Measurements from ENCODE around the gene TMEM163. TPM values are rescaled to one million over a fixed set of nuclear protein-coding genes. Genes with fewer than 3 reads are reported as not detected.
A peak's percentile ranks its signal among the peaks of the same experiment; 100 is the strongest.

The TMEM163 gene
- total RNA-seq, 2 donors from 2014 or later = 0.24 TPM; not detected in 1

- Histone ChIP-seq H3K9ac (ENCODE audit: extremely low read depth, low read length, poor library complexity, severe bottlenecking) (no peak overlapping the region), H3K4me3 (ENCODE audit: low read length) (no peak overlapping the region), H3K36me3 (ENCODE audit: control insufficient read depth, insufficient read depth, low read length) (no peaks in the 10 kb centered on the region), H3K4me1 (ENCODE audit: control insufficient read depth, insufficient read depth, low read length) (no peaks in the 10 kb centered on the region), H3K27ac (ENCODE audit: low read depth, low read length) (no peak overlapping the region), H3K27me3 (ENCODE audit: control insufficient read depth, insufficient read depth, low read length, poor library complexity, severe bottlenecking) (peaks cover 85% of the 10 kb centered on the region), H3K9me3 (ENCODE audit: control insufficient read depth, low read length) (no peaks in the 10 kb centered on the region)
- Mint-ChIP-seq H3K27ac (no peak overlapping the region), H3K4me1 (no peaks in the 10 kb centered on the region), H3K36me3 (ENCODE audit: low read depth) (no peaks in the 10 kb centered on the region), H3K9me3 (no peaks in the 10 kb centered on the region), H3K4me3 (no peak overlapping the region), H3K27me3 (ENCODE audit: insufficient read depth) (peaks cover 76% of the 10 kb centered on the region)
- DNase-seq = no peak
- no peak for TF ChIP-seq CTCF (conservative IDR thresholded peaks at IDR 0.05)
- 75 to 84% methylated on average over 4 of the region's 4 CpGs for WGBS, 2 experiments (ENCODE audit: insufficient coverage in 1 of 2, insufficient read length in 1 of 2)
Measured at GRCh38 chr2:134670955-134671354, 47.8 kb downstream of the TMEM163 start.

GRCh38 chr2:134669731-134670669 lies 48.8 kb downstream of the TMEM163 start:
- H3K9me3 Mint-ChIP-seq = no peaks in the 10 kb centered on the region
- H3K36me3 ChIP-seq (ENCODE audit: control insufficient read depth, insufficient read depth, low read length) = no peaks in the 10 kb centered on the region
- H3K27me3 Mint-ChIP-seq (ENCODE audit: insufficient read depth) = peaks cover 86% of the 10 kb centered on the region
- no peak overlapping the region for H3K27ac Mint-ChIP-seq
- H3K9ac ChIP-seq (ENCODE audit: extremely low read depth, low read length, poor library complexity, severe bottlenecking) = no peak overlapping the region
- H3K36me3 Mint-ChIP-seq (ENCODE audit: low read depth) = no peaks in the 10 kb centered on the region
- H3K4me3 Mint-ChIP-seq = no peak overlapping the region
- no peaks in the 10 kb centered on the region for H3K9me3 ChIP-seq (ENCODE audit: control insufficient read depth, low read length)
- peak; percentile 14 for DNase-seq
- H3K4me1 Mint-ChIP-seq = no peaks in the 10 kb centered on the region
- H3K4me3 ChIP-seq (ENCODE audit: low read length) = no peak overlapping the region
- H3K27me3 ChIP-seq (ENCODE audit: control insufficient read depth, insufficient read depth, low read length, poor library complexity, severe bottlenecking) = peaks cover 89% of the 10 kb centered on the region
- 87 to 93% methylated on average over 6 to 12 of the region's 12 CpGs for WGBS, 2 experiments (ENCODE audit: insufficient coverage in 1 of 2, insufficient read length in 1 of 2)
- no peaks in the 10 kb centered on the region for H3K4me1 ChIP-seq (ENCODE audit: control insufficient read depth, insufficient read depth, low read length)
- no peak overlapping the region for H3K27ac ChIP-seq (ENCODE audit: low read depth, low read length)
- no peak for TF ChIP-seq CTCF (conservative IDR thresholded peaks at IDR 0.05)

GRCh38 chr2:134668821-134669220 lies 50.0 kb downstream of the TMEM163 start:
- Histone ChIP-seq H3K4me3 (ENCODE audit: low read length) (no peak overlapping the region), H3K9me3 (ENCODE audit: control insufficient read depth, low read length) (no peaks in the 10 kb centered on the region), H3K36me3 (ENCODE audit: control insufficient read depth, insufficient read depth, low read length) (no peaks in the 10 kb centered on the region), H3K9ac (ENCODE audit: extremely low read depth, low read length, poor library complexity, severe bottlenecking) (no peak overlapping the region), H3K4me1 (ENCODE audit: control insufficient read depth, insufficient read depth, low read length) (no peaks in the 10 kb centered on the region), H3K27ac (ENCODE audit: low read depth, low read length) (no peak overlapping the region), H3K27me3 (ENCODE audit: control insufficient read depth, insufficient read depth, low read length, poor library complexity, severe bottlenecking) (peaks cover 97% of the 10 kb centered on the region)
- no peaks in the 10 kb centered on the region for H3K36me3 Mint-ChIP-seq (ENCODE audit: low read depth)
- H3K27me3 Mint-ChIP-seq (ENCODE audit: insufficient read depth) = peaks cover 93% of the 10 kb centered on the region
- no peak for TF ChIP-seq CTCF (conservative IDR thresholded peaks at IDR 0.05)
- no peak overlapping the region for H3K27ac Mint-ChIP-seq
- 92 to 100% methylated on average over 2 to 7 of the region's 7 CpGs for WGBS, 2 experiments (ENCODE audit: insufficient coverage in 1 of 2, insufficient read length in 1 of 2)
- H3K9me3 Mint-ChIP-seq = no peaks in the 10 kb centered on the region
- H3K4me1 Mint-ChIP-seq = no peaks in the 10 kb centered on the region
- no peak overlapping the region for H3K4me3 Mint-ChIP-seq
- DNase-seq = peak; percentile 24
